ENCODE data around the gene EPHB1. TPM values are rescaled to one million over a fixed set of nuclear protein-coding genes. Genes with fewer than 3 reads are reported as not detected.

The EPHB1 gene
- total RNA-seq, 4 donors from 2014 or later = 0.82 to 2.2 (median 1.2) TPM

DNA sequence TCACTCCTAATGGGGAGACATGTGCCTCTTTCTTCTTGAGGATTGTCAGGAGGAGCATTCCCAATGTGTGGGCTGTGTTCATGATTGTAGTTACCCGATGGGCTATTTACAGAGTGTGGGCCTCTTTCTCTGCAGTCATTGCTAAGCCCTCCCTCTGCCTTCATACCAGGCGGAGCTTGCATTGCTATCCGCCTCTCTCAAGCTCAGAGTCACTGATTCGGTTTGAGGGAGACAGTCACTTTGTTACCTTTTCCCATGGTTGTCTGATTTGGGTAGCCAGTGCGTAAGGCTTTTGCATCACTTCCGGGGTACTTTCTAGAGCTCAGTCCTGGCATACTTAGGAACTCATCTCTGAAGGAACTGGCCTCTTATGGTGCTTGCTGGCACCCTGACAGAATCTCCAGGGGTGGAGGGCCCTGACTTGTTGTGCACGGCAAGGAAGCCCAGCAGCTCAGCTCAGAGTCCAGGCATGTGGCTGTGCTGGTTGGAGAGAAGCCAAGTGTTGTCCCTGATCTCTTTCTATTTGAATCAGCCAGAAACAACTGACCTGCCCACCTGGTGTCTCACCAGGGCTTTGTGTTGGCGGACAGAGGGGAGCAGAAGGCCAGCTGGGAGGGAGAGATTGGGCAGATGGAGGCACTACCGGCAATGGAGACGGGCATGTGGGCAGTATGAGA, 79.8 kb downstream of the EPHB1 start:
- no peak for TF ChIP-seq POLR2AphosphoS5 (IDR thresholded peaks at IDR 0.05)
- no peak for TF ChIP-seq EP300 (IDR thresholded peaks at IDR 0.05; ENCODE audit: low read depth)
- no peak for TF ChIP-seq POLR2A (IDR thresholded peaks at IDR 0.05)
- no peak for TF ChIP-seq CTCF (IDR thresholded peaks at IDR 0.05)
- DNase-seq = no peak
- H3K36me3 ChIP-seq = no peaks in the 10 kb centered on the region
- H3K4me3 ChIP-seq = no peak overlapping the region
- 60% methylated on average over 10 of the region's 10 CpGs; no CpG with 5 or more reads in 1 of the 2 donors for WGBS, 2 donors (ENCODE audit: low coverage in 1 of 2)
- no peaks in the 10 kb centered on the region for H3K4me1 ChIP-seq
- H3K9me3 ChIP-seq = no peaks in the 10 kb centered on the region
- in situ Hi-C loops (cut with MboI; ENCODE audit: low pct_ligation_motif_present in 1 of 4, low pct_unique_long_range_greater_than_20kb in 1 of 4, low sequenced_read_pairs in 3 of 4) (no loop called here), intact Hi-C loops (cut with DNase I; ENCODE audit: low total_unique reads) (no loop called here)
- no peak overlapping the region for H3K27ac ChIP-seq
- no peaks in the 10 kb centered on the region for H3K27me3 ChIP-seq

- TF ChIP-seq EP300 (IDR thresholded peaks at IDR 0.05; ENCODE audit: low read depth) (no peak), POLR2AphosphoS5 (IDR thresholded peaks at IDR 0.05) (no peak), POLR2A (IDR thresholded peaks at IDR 0.05) (no peak), CTCF (IDR thresholded peaks at IDR 0.05) (no peak)
- 66% methylated on average over 2 of the region's 2 CpGs; no CpG with 5 or more reads in 1 of the 2 donors for WGBS, 2 donors (ENCODE audit: low coverage in 1 of 2)
- no peak overlapping the region for H3K27ac ChIP-seq
- no peak for DNase-seq
- H3K4me3 ChIP-seq = no peak overlapping the region
- no peaks in the 10 kb centered on the region for H3K4me1 ChIP-seq
- no peaks in the 10 kb centered on the region for H3K36me3 ChIP-seq
- no peaks in the 10 kb centered on the region for H3K27me3 ChIP-seq
- no peaks in the 10 kb centered on the region for H3K9me3 ChIP-seq
- intact Hi-C loops (cut with DNase I; ENCODE audit: low total_unique reads) (no loop called here), in situ Hi-C loops (cut with MboI; ENCODE audit: low pct_ligation_motif_present in 1 of 4, low pct_unique_long_range_greater_than_20kb in 1 of 4, low sequenced_read_pairs in 3 of 4) (no loop called here)
Measured at GRCh38 chr3:134876836-134877235, 81.8 kb downstream of the EPHB1 start.

- Histone ChIP-seq H3K27ac (no peak overlapping the region), H3K4me1 (no peaks in the 10 kb centered on the region), H3K36me3 (no peaks in the 10 kb centered on the region), H3K9me3 (no peaks in the 10 kb centered on the region), H3K4me3 (no peak overlapping the region), H3K27me3 (no peaks in the 10 kb centered on the region)
- DNase-seq = no peak
- in situ Hi-C loops (cut with MboI; ENCODE audit: low pct_ligation_motif_present in 1 of 4, low pct_unique_long_range_greater_than_20kb in 1 of 4, low sequenced_read_pairs in 3 of 4) (no loop called here), intact Hi-C loops (cut with DNase I; ENCODE audit: low total_unique reads) (no loop called here)
- no peak for TF ChIP-seq CTCF (IDR thresholded peaks at IDR 0.05)
- no peak for TF ChIP-seq POLR2AphosphoS5 (IDR thresholded peaks at IDR 0.05)
- no peak for TF ChIP-seq POLR2A (IDR thresholded peaks at IDR 0.05)
- no peak for TF ChIP-seq EP300 (IDR thresholded peaks at IDR 0.05; ENCODE audit: low read depth)
- WGBS, 2 donors (ENCODE audit: low coverage in 1 of 2) = 81 to 90% methylated on average over 2 to 5 of the region's 5 CpGs
Measured at GRCh38 chr3:134877788-134878187, 82.7 kb downstream of the EPHB1 start.

GRCh38 chr3:134879990-134880389, 84.9 kb downstream of the EPHB1 start:
- WGBS, 2 donors (ENCODE audit: low coverage in 1 of 2) = 50 to 60% methylated on average over 1 of the region's 1 CpG
- no peak for TF ChIP-seq EP300 (IDR thresholded peaks at IDR 0.05; ENCODE audit: low read depth)
- no peak for TF ChIP-seq POLR2A (IDR thresholded peaks at IDR 0.05)
- TF ChIP-seq CTCF (IDR thresholded peaks at IDR 0.05) = no peak
- H3K4me1 ChIP-seq = no peaks in the 10 kb centered on the region
- DNase-seq = no peak
- no peak overlapping the region for H3K4me3 ChIP-seq
- no peaks in the 10 kb centered on the region for H3K9me3 ChIP-seq
- H3K27me3 ChIP-seq = no peaks in the 10 kb centered on the region
- no peak overlapping the region for H3K27ac ChIP-seq
- no peaks in the 10 kb centered on the region for H3K36me3 ChIP-seq
- intact Hi-C loops (cut with DNase I; ENCODE audit: low total_unique reads) = no loop called here
- in situ Hi-C loops (cut with MboI; ENCODE audit: low pct_ligation_motif_present in 1 of 4, low pct_unique_long_range_greater_than_20kb in 1 of 4, low sequenced_read_pairs in 3 of 4) = no loop called here

All from transverse colon (tissue), 4 donors.